ENCODE data around the gene TAS2R1. TPM values are rescaled to one million over a fixed set of nuclear protein-coding genes. Genes with fewer than 3 reads are reported as not detected.

The TAS2R1 gene
- total RNA-seq: not detected in 2 replicates

- intact Hi-C loops (cut with micrococcal nuclease): no loop called here
Observed at GRCh38 chr5:9630251-9630650, at the start of gene TAS2R1. Gene TAS2R1 (minus strand): TSS chr5:9630351. CDS start chr5:9630032, 319 bp downstream.

DNA sequence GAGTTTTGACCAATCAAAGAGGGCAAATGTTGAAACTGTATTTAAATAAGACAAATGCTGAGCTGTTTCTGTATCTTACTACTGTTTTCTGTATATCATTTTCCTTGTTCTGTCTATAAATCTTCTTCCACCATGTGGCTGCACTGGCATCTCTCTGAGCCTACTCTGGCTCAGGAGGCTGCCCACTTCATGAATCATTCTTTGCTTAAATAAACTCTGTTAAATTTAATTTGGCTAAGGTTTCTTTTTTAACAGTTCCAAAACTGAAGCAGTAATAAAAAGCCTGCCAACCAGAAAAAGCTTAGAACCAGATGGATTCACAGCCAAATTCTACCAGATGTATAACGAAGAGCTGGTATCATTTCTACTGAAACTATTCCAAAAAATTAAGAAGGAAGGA, 40.2 kb upstream of the TAS2R1 start:
- intact Hi-C loops (cut with micrococcal nuclease): no loop called here

- intact Hi-C loops (cut with micrococcal nuclease): no loop called here
Observed at GRCh38 chr5:9667906-9668305, 37.8 kb upstream of the TAS2R1 start.

- intact Hi-C loops (cut with micrococcal nuclease): no loop called here
Observed at GRCh38 chr5:9663891-9664290, 33.7 kb upstream of the TAS2R1 start.

DNA sequence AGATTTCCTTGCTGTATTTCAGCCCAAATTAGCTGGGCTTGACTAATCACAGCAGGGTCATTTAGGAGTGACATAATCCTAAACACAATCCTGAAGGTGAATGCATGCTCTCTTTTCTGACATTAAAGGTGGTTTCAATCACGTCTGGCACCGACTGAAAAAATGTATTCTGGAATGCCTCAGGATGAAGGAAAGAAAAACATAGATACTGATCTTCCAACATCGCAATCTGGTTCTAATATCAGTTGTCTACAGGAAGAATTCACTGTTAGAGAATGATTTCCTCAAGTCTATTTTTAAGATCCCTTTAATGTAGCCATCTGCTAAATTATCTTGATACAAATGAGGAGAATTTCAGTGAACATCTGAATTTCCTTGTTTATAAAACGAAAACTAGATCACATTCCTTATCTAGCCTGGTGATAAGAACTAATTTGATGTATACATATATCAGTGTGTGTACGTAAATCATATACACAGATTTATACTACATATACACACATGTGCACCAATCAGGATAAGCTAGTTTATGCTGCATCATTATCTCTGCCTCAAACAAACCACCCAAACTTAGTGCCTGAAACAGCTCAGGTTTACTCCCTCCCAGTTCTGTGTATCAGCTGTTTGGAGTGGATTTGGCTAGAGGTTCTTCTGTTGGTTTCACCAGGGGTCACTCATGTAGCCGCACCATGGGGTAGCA, 31.3 kb upstream of the TAS2R1 start:
- intact Hi-C loops (cut with micrococcal nuclease): no loop called here

GRCh38 chr5:9658706-9659105, 28.6 kb upstream of the TAS2R1 start:
- intact Hi-C loops (cut with micrococcal nuclease): no loop called here

DNA sequence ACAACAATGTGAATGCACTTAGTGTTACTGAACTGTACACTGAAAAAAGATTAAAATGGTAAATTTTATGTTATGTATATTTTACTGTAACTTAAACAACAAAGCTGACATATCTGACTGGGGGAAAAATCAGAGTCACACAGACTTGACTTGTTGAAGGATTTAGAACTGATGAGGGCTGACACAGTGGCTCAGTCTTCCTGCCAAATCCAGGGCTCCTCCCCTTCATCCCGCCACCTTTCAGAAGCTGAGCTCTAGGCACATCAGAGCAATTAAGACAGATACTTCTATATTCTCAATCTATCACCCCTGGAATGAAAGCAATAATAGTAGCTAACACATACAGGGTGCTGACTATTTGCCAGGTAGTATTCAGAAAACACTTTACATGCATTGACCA, 27.7 kb upstream of the TAS2R1 start:
- intact Hi-C loops (cut with micrococcal nuclease): no loop called here

DNA sequence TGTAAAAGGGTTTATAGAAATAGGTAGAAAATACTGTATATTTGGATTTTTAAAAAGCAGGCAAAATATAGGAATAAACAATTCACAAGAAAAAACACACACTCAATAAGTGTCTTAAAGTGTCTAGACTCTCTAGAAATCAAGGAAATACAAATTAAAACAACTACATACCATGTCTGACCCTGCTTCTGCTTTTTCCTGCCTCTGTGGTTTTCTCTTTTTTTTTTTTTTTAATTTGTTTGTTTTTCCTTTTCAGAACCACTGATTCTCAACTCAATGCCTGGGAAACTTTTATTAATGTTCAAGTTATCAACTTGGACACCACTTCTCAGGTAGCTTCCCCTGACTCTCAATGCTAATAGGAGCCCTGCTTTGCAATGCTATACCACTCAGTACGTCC, 25.5 kb upstream of the TAS2R1 start:
- intact Hi-C loops (cut with micrococcal nuclease): no loop called here

DNA sequence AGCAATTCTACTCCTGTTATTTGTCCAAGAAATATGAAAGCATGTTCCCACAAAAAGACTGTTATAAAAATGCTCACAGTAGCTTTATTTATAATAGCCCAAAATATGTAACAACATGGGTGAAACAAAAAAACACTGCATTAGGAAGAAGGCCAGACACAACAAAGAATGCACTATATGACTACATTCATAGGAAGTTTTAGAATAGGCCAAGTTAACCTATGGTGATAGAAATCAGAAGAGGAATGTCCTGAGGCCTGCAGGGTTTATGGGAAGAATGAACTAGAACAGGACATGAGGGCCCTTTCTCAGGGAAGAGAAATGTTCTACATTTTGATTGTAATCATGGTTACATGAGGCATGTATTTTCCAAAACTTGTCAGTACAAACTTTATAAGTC, 24.7 kb upstream of the TAS2R1 start:
- intact Hi-C loops (cut with micrococcal nuclease): no loop called here

GRCh38 chr5:9653811-9654210, 23.7 kb upstream of the TAS2R1 start:
- intact Hi-C loops (cut with micrococcal nuclease): no loop called here

- intact Hi-C loops (cut with micrococcal nuclease): no loop called here
Observed at GRCh38 chr5:9653061-9653460, 22.9 kb upstream of the TAS2R1 start.

- intact Hi-C loops (cut with micrococcal nuclease): no loop called here
Observed at GRCh38 chr5:9652295-9652694, 22.1 kb upstream of the TAS2R1 start.

DNA sequence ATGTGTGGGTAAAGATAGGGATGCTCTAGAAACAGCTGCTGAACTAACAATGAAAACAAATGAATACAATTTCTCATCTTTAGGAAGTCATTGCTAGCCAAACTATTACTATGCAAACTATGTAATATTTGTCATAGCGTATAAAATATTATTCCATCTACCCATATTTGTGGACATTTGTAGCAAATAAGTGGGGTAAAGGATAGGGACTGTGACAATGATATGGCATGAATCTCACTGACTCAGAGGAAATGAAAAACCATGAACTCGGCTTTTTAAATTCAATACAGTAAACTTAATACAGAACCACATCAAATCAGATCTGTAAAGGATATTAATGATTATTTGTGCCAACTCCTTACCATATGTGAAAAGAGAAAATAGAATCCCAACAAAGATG, 16.7 kb upstream of the TAS2R1 start:
- intact Hi-C loops (cut with micrococcal nuclease): no loop called here

DNA sequence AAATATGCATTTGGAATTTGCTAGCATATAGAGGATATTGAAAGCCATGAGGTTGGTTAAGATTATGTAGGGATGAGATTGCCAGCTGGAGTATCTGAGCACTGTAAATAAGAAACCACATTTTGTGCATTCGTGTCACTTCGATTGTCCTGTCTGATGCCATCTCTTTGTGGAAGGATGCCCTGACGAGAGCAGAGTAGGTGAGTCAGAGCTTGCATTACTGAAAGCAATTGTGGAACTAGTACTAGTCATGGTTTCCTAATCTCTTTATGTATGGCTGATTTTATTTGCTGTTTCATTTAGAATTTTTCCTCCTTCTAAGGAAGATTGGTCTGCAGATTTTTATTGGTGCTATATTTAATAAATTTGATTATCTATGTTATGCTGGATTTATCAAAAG, 14.5 kb upstream of the TAS2R1 start:
- intact Hi-C loops (cut with micrococcal nuclease): no loop called here

DNA sequence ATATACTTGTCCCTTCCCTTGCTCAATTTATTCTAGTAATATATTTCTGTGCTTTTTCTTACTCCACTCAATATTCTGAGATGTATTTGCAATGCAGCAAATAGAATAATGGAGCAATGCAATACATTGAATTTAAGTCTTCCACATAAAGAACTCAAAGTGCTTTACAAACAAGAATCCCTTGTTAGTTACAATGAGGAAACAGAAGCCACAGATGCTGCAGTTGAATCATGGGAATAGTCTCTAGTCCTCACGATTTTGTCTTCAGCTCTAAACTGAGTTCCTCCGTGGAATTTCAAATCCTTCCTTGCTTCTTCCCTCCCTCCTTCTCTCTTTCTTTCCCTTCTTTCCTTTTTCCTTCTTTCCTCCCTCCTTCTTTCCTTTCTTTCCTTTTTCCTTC, 12.5 kb upstream of the TAS2R1 start:
- intact Hi-C loops (cut with micrococcal nuclease): no loop called here

DNA sequence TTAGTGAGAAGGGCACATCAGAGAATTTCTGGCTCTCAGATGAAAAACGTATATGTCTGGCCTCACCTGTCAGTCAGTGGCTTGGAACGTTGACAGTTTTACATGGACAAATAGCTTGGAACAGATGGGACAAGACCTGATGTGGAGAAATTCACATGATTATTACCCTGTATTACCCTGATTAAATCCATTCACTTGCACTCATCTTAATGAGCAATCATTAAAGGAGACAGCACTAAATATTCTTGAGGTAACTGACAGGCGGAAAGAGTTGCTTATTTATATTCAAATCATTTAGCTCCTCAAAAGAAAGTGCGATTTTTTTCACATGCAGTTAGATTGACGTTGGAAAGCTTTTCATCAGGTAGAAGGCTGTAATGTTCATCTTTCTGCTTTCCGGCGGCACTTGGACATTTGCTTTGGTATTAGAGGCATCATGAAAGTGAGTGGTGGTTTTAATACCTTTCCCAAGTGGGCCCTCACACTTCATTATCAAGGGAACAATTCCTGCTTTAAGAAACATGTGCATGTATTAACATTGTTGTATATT, 11.7 kb upstream of the TAS2R1 start:
- intact Hi-C loops (cut with micrococcal nuclease): no loop called here

DNA sequence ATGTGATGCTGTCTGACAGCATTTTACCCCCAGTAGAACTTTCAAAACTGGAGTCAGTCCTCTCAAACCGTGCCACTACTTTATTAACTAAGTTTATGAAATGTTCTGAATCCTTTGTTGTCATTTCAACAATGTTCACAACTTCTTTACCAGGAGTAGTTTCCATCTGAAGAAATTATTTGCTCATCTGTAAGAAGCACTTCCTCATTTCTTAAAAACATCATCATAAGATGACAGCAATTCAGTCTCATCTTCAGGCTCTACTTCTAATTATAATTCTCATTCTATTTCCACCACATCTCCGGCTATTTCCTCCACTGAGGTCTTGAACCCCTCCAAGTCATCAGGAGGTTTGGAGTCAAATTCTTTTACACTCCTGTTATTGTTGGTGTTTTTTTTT, 2.3 kb upstream of the TAS2R1 start:
- intact Hi-C loops (cut with micrococcal nuclease): no loop called here

DNA sequence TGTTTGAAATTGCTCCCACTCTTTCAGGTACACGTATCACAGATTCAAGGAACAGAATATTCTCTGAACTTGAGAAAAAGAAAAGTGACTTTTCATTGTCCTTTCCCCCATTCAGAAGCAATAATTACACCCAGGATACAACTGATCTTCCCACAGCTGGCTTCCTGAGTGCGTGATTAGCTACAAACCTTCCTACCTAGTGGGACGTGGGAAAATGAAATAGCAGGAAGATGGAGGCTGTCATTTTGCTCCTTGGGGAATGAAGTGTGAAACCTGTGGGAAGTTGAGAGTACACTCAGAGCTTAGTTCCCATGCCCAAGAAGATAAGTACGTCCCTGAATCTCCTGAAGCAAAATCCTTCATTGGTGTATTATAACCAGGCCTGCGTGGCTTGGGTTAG, 2.6 kb downstream of the TAS2R1 start:
- intact Hi-C loops (cut with micrococcal nuclease): no loop called here

DNA sequence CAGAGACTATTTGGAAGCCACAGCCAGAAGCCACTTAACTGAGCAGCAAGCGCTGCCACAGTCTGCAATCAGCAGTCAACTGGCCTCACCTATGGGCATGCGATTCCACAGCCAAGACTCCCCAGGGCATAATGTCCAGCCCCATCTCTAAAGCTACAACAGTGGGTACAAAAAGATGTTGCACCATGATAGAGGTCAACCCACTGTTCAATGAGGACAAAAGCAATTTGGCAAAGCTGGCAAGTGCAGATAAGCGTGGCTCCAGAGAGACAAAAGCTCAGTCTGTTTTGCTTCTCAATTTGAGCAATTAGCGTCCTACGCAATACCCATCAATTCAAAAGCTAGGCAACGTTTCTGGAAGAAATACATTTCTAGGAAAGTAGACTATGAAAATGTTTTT, 3.2 kb downstream of the TAS2R1 start:
- intact Hi-C loops (cut with micrococcal nuclease): no loop called here

DNA sequence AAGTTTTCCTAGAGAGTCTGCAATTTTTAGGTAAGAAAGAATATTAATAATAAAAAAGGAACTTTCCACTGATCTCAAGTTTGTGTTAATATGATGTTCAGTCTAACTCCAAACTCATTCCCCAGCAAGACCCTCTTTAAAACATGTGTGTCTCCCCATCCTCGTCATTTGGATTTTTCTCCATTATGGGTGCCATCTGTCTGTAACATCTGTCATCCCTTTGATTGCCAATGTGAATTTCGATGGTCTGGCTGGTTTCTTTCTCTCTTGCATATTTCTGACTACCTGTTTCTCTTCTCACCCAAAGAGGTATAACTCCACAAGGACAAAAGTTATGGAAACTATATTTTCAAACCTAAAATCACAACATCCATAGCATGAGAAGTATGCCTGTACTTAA, 4.4 kb downstream of the TAS2R1 start:
- intact Hi-C loops (cut with micrococcal nuclease): no loop called here

DNA sequence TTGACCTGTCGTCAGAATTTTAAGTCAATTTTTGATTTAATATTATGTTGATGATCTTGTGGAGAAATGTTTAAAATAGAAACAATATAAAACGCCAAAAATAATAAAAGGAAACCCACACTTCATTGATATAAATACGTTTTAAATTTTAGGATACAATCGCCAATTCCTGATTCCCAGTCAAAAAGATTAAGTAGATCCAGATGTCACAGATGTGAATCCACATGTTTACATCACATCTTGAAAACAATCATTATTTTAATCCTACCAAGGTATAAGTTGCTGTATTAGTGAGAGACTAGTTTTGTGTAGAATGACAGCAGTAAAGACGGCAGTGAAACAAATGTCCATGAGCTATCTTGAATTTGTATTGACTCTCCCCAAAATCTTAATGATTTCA, 4.9 kb downstream of the TAS2R1 start:
- intact Hi-C loops (cut with micrococcal nuclease): no loop called here

DNA sequence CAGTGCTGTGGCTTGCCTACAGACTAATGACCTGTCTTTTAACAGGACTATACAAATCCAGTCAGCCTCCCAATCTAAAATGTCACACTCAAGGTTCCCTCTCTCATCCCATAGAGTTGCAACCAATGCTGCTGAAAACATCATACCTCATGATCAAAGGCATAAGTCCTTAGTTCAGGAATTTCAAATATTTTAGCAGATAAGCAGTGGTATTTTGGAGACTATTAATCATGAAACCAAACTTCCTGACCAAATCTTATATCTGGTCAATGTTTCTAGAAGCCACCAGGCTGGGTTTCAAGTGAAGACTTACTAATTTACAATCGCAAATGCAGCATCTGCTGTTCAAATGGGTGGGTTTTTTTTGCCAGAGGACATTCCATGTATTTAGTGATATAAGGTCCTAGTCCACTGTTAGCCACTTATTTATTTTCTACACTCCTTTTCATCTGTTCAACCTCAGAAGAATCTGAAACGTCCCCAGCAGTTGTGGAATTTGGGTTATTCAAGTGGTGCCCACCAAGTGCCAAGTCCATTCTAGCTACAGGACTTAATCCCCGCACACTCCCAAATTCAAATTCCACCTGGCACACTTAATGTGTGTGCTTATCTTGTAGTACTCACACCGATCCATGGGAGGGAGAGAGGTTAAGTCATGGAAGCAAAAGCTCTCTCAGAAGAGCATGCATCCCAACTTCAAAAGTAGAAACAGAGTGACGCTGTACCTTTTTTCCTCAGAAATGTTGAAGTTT, 5.8 kb downstream of the TAS2R1 start:
- intact Hi-C loops (cut with micrococcal nuclease): no loop called here

GRCh38 chr5:9623661-9624060, 6.5 kb downstream of the TAS2R1 start:
- intact Hi-C loops (cut with micrococcal nuclease): no loop called here

All from T-helper 2 cell treated with Interferon-gamma antibody and Interleukin-4, amounts not matched to agents 100 ng/mL and 5 ng/mL, for 36 hours (primary cell).